ENCODE data around the gene PRND. TPM values are rescaled to one million over a fixed set of nuclear protein-coding genes. Genes with fewer than 3 reads are reported as not detected.

PRND gene
- total and polyA plus RNA-seq, 2 donors (not counting 3 experiments of a cell fraction or from before 2014, with no cell fraction given) = 0.18 TPM; not detected in 1

DNA sequence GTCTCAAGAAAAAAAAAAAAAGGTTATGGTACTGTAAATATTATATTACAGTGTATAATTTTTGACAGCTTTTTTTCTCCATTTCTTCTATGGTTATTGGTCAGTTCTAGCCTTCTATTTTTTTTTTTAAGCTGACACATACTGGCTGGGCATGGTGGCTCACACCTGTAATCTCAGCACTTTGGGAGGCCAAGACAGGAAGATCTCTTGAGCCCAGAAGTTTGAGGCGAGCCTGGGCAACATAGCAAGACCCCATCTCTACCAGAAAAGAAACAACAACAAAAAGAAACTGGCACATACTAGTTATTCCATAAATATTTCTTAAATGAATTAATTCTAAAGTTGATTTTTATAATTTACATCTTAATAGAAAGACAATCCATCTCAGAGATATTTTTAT, 27.6 kb upstream of the PRND start:
- no peak overlapping the region for H2AFZ ChIP-seq (ENCODE audit: low read depth, low read length)
- ChIA-PET POLR2A (no interaction called here), CTCF (interaction anchor here (1.2 kb wide), 1 partner anchor 80 kb away, joined by 5 read pairs; no protein-coding TSS in a partner anchor)
- peaks cover 0 to 3% of the 10 kb centered on the region in 2 experiments for H3K36me3 ChIP-seq (ENCODE audit: control insufficient read depth in 2 of 2, extremely low read depth in 1 of 2, insufficient read depth in 2 of 2, low read length in 2 of 2)
- H3K9me1 ChIP-seq (replicated peaks; ENCODE audit: control insufficient read depth, extremely low read depth, insufficient read depth, low read length) = no peaks in the 10 kb centered on the region
- dilution Hi-C loops (cut with MboI; ENCODE audit: extremely low pct_ligation_motif_present, low sequenced_read_pairs) (no loop called here), intact Hi-C loops (cut with micrococcal nuclease) (no loop called here)
- peaks cover 89% of the 10 kb centered on the region for H3K79me2 ChIP-seq (ENCODE audit: control insufficient read depth, insufficient read depth, low read length)
- BruUV-seq (replicated peaks) = no TSS peak
- FAIRE-seq = no peak
- no peak overlapping the region for H3K4me3 ChIP-seq (replicated peaks in 1 of 3; ENCODE audit: insufficient read depth in 1 of 3, low read depth in 1 of 3, low read length in 3 of 3)
- no peak overlapping the region for H3K9ac ChIP-seq (replicated peaks; ENCODE audit: extremely low read depth, insufficient read depth, low read length)
- no peak for DNase-seq (ENCODE audit: low read depth, low spot score)
- no peaks in the 10 kb centered on the region for H3K27me3 ChIP-seq (ENCODE audit: control insufficient read depth in 2 of 2, insufficient read depth in 2 of 2, low read length in 2 of 2)
- H3K27ac ChIP-seq (ENCODE audit: insufficient read depth, low read depth, low read length) = no peak overlapping the region
- H3K9me3 ChIP-seq (replicated peaks; ENCODE audit: control insufficient read depth, insufficient read depth, low read length) = no peaks in the 10 kb centered on the region
- H4K20me1 ChIP-seq (replicated peaks; ENCODE audit: control insufficient read depth, extremely low read depth, insufficient read depth, low read length) = no peaks in the 10 kb centered on the region
- TF ChIP-seq GATA2 (IDR thresholded peaks at IDR 0.05; ENCODE audit: insufficient read depth, insufficient read length, low read depth, low read length) = no peak
- TF ChIP-seq, protein P1, sequence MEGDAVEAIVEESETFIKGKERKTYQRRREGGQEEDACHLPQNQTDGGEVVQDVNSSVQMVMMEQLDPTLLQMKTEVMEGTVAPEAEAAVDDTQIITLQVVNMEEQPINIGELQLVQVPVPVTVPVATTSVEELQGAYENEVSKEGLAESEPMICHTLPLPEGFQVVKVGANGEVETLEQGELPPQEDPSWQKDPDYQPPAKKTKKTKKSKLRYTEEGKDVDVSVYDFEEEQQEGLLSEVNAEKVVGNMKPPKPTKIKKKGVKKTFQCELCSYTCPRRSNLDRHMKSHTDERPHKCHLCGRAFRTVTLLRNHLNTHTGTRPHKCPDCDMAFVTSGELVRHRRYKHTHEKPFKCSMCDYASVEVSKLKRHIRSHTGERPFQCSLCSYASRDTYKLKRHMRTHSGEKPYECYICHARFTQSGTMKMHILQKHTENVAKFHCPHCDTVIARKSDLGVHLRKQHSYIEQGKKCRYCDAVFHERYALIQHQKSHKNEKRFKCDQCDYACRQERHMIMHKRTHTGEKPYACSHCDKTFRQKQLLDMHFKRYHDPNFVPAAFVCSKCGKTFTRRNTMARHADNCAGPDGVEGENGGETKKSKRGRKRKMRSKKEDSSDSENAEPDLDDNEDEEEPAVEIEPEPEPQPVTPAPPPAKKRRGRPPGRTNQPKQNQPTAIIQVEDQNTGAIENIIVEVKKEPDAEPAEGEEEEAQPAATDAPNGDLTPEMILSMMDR (IDR thresholded peaks at IDR 0.05; ENCODE audit: extremely low read depth in 1 of 2, insufficient read depth in 1 of 2, low read depth in 1 of 2, low read length in 2 of 2) = no peak
- no peak for TF ChIP-seq MYC (IDR thresholded peaks at IDR 0.05; ENCODE audit: low read depth, low read length)
- TF ChIP-seq, protein P2, sequence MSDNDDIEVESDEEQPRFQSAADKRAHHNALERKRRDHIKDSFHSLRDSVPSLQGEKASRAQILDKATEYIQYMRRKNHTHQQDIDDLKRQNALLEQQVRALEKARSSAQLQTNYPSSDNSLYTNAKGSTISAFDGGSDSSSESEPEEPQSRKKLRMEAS (IDR thresholded peaks at IDR 0.05; ENCODE audit: insufficient read depth, insufficient read length) = no peak
- no peak for TF ChIP-seq FOS (IDR thresholded peaks at IDR 0.05; ENCODE audit: borderline replicate concordance, insufficient read depth, low read length)
- no peak for TF ChIP-seq POLR2A (IDR thresholded peaks at IDR 0.05; ENCODE audit: low read depth, low read length)
- no peak for TF ChIP-seq JUN (IDR thresholded peaks at IDR 0.05; ENCODE audit: borderline replicate concordance, insufficient read depth, insufficient read length, low read depth)
- no peak for TF ChIP-seq EZH2 (IDR thresholded peaks at IDR 0.05; ENCODE audit: borderline replicate concordance, low read depth, low read length, severe bottlenecking)
- no peak for TF ChIP-seq POLR2AphosphoS5 (IDR thresholded peaks at IDR 0.05; ENCODE audit: insufficient read depth, low read depth, low read length)
- no peaks in the 10 kb centered on the region for H3K4me1 ChIP-seq (ENCODE audit: control insufficient read depth, extremely low read depth, insufficient read depth, low read length)
- no peak overlapping the region for H3K4me2 ChIP-seq (ENCODE audit: insufficient read depth, low read length)

Measured in endothelial cell of umbilical vein (primary cell).